HepG2 (cell line): ENCODE measurements around the gene GOLGA8A.

Source experiments
- TCF7L2 ChIP-seq: IDR thresholded peaks from 2 replicates; pipeline ENCODE4 v1.6.1; 2011; ENCODE audit warnings: mild to moderate bottlenecking, low read depth, low read length, moderate library complexity
- ZNF160 ChIP-seq: sonication (generic); formaldehyde crosslinking; IDR thresholded peaks from 2 replicates; pipeline ENCODE4 v1.8.0; 2022; ENCODE audit warnings: mild to moderate bottlenecking, inconsistent platforms, missing genetic modification reagents
- TF ChIP-seq, protein P1 (sequence below): sonication (generic); formaldehyde crosslinking; IDR thresholded peaks from 2 replicates; pipeline ENCODE4 v1.8.1; 2023; ENCODE audit warnings: mild to moderate bottlenecking, missing genetic modification reagents

DNA sequence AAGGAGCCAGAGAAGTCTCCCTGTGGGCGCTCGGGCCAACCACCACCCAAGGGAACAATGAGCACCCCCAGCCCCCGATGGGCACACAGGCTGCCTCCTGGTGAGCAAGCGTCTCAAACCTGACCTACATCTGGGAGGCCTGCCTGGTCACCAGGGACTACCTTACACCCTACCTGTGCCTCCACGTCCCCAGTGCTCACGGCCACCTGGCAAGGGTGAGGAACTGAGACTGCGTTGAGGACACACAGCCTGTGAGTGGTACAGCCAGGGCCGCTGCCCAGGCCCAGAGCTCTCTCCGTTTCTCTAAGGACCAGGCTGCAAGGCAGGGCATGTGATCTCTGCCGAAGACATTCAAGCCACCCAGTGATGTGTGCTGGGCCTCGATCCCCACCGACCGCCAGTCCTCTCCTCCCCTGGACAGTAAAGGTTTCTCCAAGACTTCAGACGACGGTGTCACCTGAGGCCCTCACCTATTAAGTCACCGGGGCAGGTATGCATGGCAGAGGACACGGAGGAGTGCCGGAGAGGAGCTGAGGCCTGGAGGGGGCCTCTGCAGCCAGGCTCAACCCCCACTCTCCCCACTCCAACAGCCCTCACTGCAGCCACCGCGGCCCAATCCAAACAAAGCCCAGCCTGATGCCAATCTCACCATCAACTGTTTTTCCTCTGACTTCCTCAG, 2.8 kb downstream of the GOLGA8A start:
- TF ChIP-seq TCF7L2: no peak
- no peak for TF ChIP-seq ZNF160 (CRISPR knock-in tag)
- TF ChIP-seq, protein P1, sequence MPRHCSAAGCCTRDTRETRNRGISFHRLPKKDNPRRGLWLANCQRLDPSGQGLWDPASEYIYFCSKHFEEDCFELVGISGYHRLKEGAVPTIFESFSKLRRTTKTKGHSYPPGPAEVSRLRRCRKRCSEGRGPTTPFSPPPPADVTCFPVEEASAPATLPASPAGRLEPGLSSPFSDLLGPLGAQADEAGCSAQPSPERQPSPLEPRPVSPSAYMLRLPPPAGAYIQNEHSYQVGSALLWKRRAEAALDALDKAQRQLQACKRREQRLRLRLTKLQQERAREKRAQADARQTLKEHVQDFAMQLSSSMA (CRISPR knock-in tag): no peak
